Effector memory CD4-positive, alpha-beta T cell (primary cell): ENCODE data around the gene RASL11A.

Source experiments
- DNase-seq, 3 donors: peaks; one replicate each; pipeline ENCODE4 v3.0.0-alpha.2; 2020
- H3K27ac ChIP-seq: 2 replicates; pipeline ENCODE4 v1.7.0; 2013; ENCODE audit warnings: mild to moderate bottlenecking, low read length, moderate library complexity; ENCODE audit not compliant: insufficient read depth, poor library complexity, severe bottlenecking
- H3K27me3 ChIP-seq: replicated peaks from 2 replicates; pipeline ENCODE4 v1.7.0; 2013; ENCODE audit warnings: mild to moderate bottlenecking, low read length; ENCODE audit not compliant: insufficient read depth, control insufficient read depth, poor library complexity, severe bottlenecking
- H3K36me3 ChIP-seq: 2 replicates; pipeline ENCODE4 v1.7.0; 2013; ENCODE audit warnings: mild to moderate bottlenecking, low read length, moderate library complexity; ENCODE audit not compliant: control insufficient read depth, insufficient read depth
- H3K4me1 ChIP-seq: 2 replicates; pipeline ENCODE4 v1.7.0; 2013; ENCODE audit warnings: low read length, mild to moderate bottlenecking; ENCODE audit not compliant: control insufficient read depth, insufficient read depth, poor library complexity, severe bottlenecking
- H3K4me3 ChIP-seq: 2 replicates; pipeline ENCODE4 v1.7.0; 2013; ENCODE audit warnings: low read length, low read depth, mild to moderate bottlenecking; ENCODE audit not compliant: insufficient read depth, poor library complexity, severe bottlenecking
- H3K9me3 ChIP-seq: 2 replicates; pipeline ENCODE4 v1.7.0; 2013; ENCODE audit warnings: mild to moderate bottlenecking, low read length, moderate library complexity; ENCODE audit not compliant: control insufficient read depth

Gene RASL11A

GRCh38 chr13:27251166-27252091 is 19.2 kb upstream of the RASL11A start, which contains the start of gene RPL21:
Gene RPL21, plus strand, starts transcription at chr13:27251558. Its CDS starts 2,219 bp downstream, at chr13:27253777.
- Histone ChIP-seq H3K27me3 (no peaks in the 10 kb centered on the region), H3K36me3 (peaks cover 14% of the 10 kb centered on the region), H3K4me1 (peaks cover 8% of the 10 kb centered on the region), H3K4me3 (peak within 1 kb of the TSS; percentile 79), H3K27ac (peak within 1 kb of the TSS; percentile 94), H3K9me3 (no peaks in the 10 kb centered on the region)
- peak; percentile 77 to 89 (median 83) for DNase-seq

GRCh38 chr13:27252467-27252866 is 18.2 kb upstream of the RASL11A start:
- Histone ChIP-seq H3K9me3 (no peaks in the 10 kb centered on the region), H3K27ac (peak overlapping the region; percentile 94), H3K27me3 (no peaks in the 10 kb centered on the region), H3K36me3 (peaks cover 22% of the 10 kb centered on the region), H3K4me3 (peak overlapping the region; percentile 79), H3K4me1 (peaks cover 8% of the 10 kb centered on the region)
- no peak for DNase-seq

GRCh38 chr13:27257233-27257568 is 13.4 kb upstream of the RASL11A start:
- H3K36me3 ChIP-seq: peaks cover 33% of the 10 kb centered on the region
- no peak overlapping the region for H3K27ac ChIP-seq
- H3K4me1 ChIP-seq: peaks cover 19% of the 10 kb centered on the region

GRCh38 chr13:27257648-27258253 is 12.9 kb upstream of the RASL11A start:
- DNase-seq: no peak
- no peaks in the 10 kb centered on the region for H3K27me3 ChIP-seq
- no peak overlapping the region for H3K4me3 ChIP-seq
- peaks cover 33% of the 10 kb centered on the region for H3K36me3 ChIP-seq
- no peak overlapping the region for H3K27ac ChIP-seq
- no peaks in the 10 kb centered on the region for H3K9me3 ChIP-seq
- peaks cover 13% of the 10 kb centered on the region for H3K4me1 ChIP-seq

More at GRCh38 chr13:27257233-27257568, 13.4 kb upstream of the RASL11A start:
- no peak for DNase-seq
- H3K4me3 ChIP-seq: no peak overlapping the region
- no peaks in the 10 kb centered on the region for H3K27me3 ChIP-seq
- H3K9me3 ChIP-seq: no peaks in the 10 kb centered on the region

GRCh38 chr13:27258637-27259386 is 11.8 kb upstream of the RASL11A start:
- Histone ChIP-seq H3K4me1 (peaks cover 11% of the 10 kb centered on the region), H3K36me3 (peaks cover 33% of the 10 kb centered on the region), H3K27me3 (no peaks in the 10 kb centered on the region), H3K4me3 (no peak overlapping the region), H3K27ac (no peak overlapping the region), H3K9me3 (no peaks in the 10 kb centered on the region)
- no peak for DNase-seq

- peaks cover 11% of the 10 kb centered on the region for H3K4me1 ChIP-seq
- no peaks in the 10 kb centered on the region for H3K27me3 ChIP-seq
- H3K27ac ChIP-seq: no peak overlapping the region
- peaks cover 27% of the 10 kb centered on the region for H3K36me3 ChIP-seq
- no peak for DNase-seq
- no peaks in the 10 kb centered on the region for H3K9me3 ChIP-seq
- no peak overlapping the region for H3K4me3 ChIP-seq
Observed at GRCh38 chr13:27259831-27260230, 10.8 kb upstream of the RASL11A start.

- DNase-seq: no peak
- Histone ChIP-seq H3K36me3 (peaks cover 19% of the 10 kb centered on the region), H3K27me3 (no peaks in the 10 kb centered on the region), H3K27ac (peak overlapping the region; percentile 19), H3K9me3 (no peaks in the 10 kb centered on the region), H3K4me3 (no peak overlapping the region), H3K4me1 (peaks cover 11% of the 10 kb centered on the region)
Observed at GRCh38 chr13:27261396-27261795, 9.2 kb upstream of the RASL11A start.

GRCh38 chr13:27263438-27263837 is 7.2 kb upstream of the RASL11A start:
- Histone ChIP-seq H3K36me3 (peaks cover 3% of the 10 kb centered on the region), H3K4me3 (no peak overlapping the region), H3K27me3 (no peaks in the 10 kb centered on the region), H3K9me3 (no peaks in the 10 kb centered on the region), H3K4me1 (peaks cover 11% of the 10 kb centered on the region), H3K27ac (no peak overlapping the region)
- DNase-seq: no peak

- Histone ChIP-seq H3K27me3 (no peaks in the 10 kb centered on the region), H3K4me1 (peaks cover 11% of the 10 kb centered on the region), H3K9me3 (no peaks in the 10 kb centered on the region), H3K27ac (no peak overlapping the region), H3K4me3 (no peak overlapping the region), H3K36me3 (no peaks in the 10 kb centered on the region)
- no peak for DNase-seq
Observed at GRCh38 chr13:27264181-27264580, 6.4 kb upstream of the RASL11A start.
